ENCODE data around the gene ZFYVE28. TPM values are rescaled to one million over a fixed set of nuclear protein-coding genes. Genes with fewer than 3 reads are reported as not detected.

ZFYVE28 gene
- total and polyA plus RNA-seq, 7 donors, result 1.7 to 7.7 (median 3.4) TPM

- Histone ChIP-seq H3K27ac (no peak overlapping the region), H3K9me3 (no peaks in the 10 kb centered on the region), H3K4me3 (no peak overlapping the region), H3K36me3 (ENCODE audit: insufficient read depth in 1 of 2, low read depth in 1 of 2) (no peaks in the 10 kb centered on the region), H3K27me3 (ENCODE audit: insufficient read depth in 3 of 3, low read length in 2 of 3) (no peaks in the 10 kb centered on the region), H3K4me1 (no peaks in the 10 kb centered on the region)
- ATAC-seq (no peak), DNase-seq (no peak)
- TF ChIP-seq, protein P1, sequence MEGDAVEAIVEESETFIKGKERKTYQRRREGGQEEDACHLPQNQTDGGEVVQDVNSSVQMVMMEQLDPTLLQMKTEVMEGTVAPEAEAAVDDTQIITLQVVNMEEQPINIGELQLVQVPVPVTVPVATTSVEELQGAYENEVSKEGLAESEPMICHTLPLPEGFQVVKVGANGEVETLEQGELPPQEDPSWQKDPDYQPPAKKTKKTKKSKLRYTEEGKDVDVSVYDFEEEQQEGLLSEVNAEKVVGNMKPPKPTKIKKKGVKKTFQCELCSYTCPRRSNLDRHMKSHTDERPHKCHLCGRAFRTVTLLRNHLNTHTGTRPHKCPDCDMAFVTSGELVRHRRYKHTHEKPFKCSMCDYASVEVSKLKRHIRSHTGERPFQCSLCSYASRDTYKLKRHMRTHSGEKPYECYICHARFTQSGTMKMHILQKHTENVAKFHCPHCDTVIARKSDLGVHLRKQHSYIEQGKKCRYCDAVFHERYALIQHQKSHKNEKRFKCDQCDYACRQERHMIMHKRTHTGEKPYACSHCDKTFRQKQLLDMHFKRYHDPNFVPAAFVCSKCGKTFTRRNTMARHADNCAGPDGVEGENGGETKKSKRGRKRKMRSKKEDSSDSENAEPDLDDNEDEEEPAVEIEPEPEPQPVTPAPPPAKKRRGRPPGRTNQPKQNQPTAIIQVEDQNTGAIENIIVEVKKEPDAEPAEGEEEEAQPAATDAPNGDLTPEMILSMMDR (IDR thresholded peaks at IDR 0.05), result no peak
- intact Hi-C loops (cut with DNase I), result no loop called here
- WGBS, 3 donors, result 85 to 94% (median 88%) methylated on average over 13 to 14 of the region's 14 CpGs
Observed at GRCh38 chr4:2295900-2296442, 122.5 kb downstream of the ZFYVE28 start.

- intact Hi-C loops (cut with DNase I), result no loop called here
- Histone ChIP-seq H3K9me3 (no peaks in the 10 kb centered on the region), H3K27ac (no peak overlapping the region), H3K36me3 (ENCODE audit: insufficient read depth in 1 of 2, low read depth in 1 of 2) (no peaks in the 10 kb centered on the region), H3K27me3 (ENCODE audit: insufficient read depth in 3 of 3, low read length in 2 of 3) (no peaks in the 10 kb centered on the region), H3K4me1 (no peaks in the 10 kb centered on the region), H3K4me3 (no peak overlapping the region)
- WGBS, 3 donors, result 92 to 94% (median 92%) methylated on average over 9 of the region's 9 CpGs
- ATAC-seq (no peak), DNase-seq (no peak)
- TF ChIP-seq, protein P1 (IDR thresholded peaks at IDR 0.05), result no peak
Observed at GRCh38 chr4:2295500-2295899, 122.9 kb downstream of the ZFYVE28 start.

- no peaks in the 10 kb centered on the region for H3K4me1 ChIP-seq
- no peak for DNase-seq
- intact Hi-C loops (cut with DNase I), result no loop called here
- H3K9me3 ChIP-seq, result no peaks in the 10 kb centered on the region
- TF ChIP-seq, protein P1 (IDR thresholded peaks at IDR 0.05), result no peak
- no peak overlapping the region for H3K4me3 ChIP-seq
- 36 to 43% (median 42%) methylated on average over 6 of the region's 6 CpGs for WGBS, 3 donors
- no peaks in the 10 kb centered on the region for H3K36me3 ChIP-seq (ENCODE audit: insufficient read depth in 1 of 2, low read depth in 1 of 2)
- no peaks in the 10 kb centered on the region for H3K27me3 ChIP-seq (ENCODE audit: insufficient read depth in 3 of 3, low read length in 2 of 3)
- H3K27ac ChIP-seq, result no peak overlapping the region
- ATAC-seq, result no peak
Observed at GRCh38 chr4:2292646-2293108, 125.8 kb downstream of the ZFYVE28 start.

DNA sequence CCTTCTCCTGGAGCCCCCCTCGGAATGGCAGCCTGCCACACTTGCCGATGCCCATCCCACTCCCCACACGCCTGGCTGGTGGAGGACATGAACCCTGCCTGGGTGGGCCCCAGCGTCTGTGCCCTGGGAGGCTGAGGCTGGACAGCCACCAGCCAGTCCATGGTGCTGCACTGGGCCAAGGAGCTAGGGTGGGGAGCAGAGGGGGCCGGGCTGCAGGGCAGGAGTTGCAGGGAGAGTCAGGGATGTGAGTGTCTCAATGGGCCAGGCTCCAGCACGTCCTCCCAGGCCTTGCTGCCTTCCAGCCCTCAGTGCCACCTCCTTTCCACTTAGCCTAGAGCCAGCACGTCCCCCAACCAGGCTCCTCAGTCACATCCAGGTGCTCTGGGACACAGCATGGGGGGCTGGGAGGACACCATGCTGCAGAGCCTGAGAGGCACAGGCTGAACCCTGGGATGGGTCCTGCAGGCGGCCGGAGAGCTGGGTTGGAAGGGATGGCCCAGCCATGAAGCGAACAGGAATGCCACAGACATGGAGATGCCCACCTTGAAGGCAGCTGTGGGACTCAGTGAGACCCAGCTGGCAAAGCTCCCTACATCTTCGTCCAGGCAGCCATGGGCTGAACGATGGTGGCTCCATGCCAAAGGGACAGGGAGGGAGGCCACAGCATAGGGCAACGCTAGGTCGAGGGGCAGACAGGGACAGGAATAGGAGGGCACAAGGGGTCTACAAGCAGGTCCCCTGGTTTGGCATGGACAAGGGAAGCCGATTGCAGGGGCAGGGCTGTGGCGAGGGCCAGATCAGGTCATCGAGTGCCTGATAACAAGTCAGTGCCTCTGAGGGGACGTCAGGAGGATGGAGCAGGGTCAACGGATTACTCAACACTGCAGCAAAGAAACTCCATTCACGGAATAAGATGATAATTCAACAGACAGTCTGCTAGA is 126.5 kb downstream of the ZFYVE28 start:
- DNase-seq, result peak in 1 of 2 donors; percentile 14
- no peaks in the 10 kb centered on the region for H3K4me1 ChIP-seq
- no peaks in the 10 kb centered on the region for H3K9me3 ChIP-seq
- no peak for ATAC-seq
- TF ChIP-seq, protein P1 (IDR thresholded peaks at IDR 0.05), result no peak
- intact Hi-C loops (cut with DNase I), result no loop called here
- H3K27me3 ChIP-seq (ENCODE audit: insufficient read depth in 3 of 3, low read length in 2 of 3), result no peaks in the 10 kb centered on the region
- 53 to 60% (median 60%) methylated on average over 20 of the region's 20 CpGs for WGBS, 3 donors
- no peak overlapping the region for H3K27ac ChIP-seq
- no peak overlapping the region for H3K4me3 ChIP-seq
- H3K36me3 ChIP-seq (ENCODE audit: insufficient read depth in 1 of 2, low read depth in 1 of 2), result no peaks in the 10 kb centered on the region

Data from psoas muscle (tissue), 8 donors.